Middle frontal gyrus (tissue), 1 donor: ENCODE results near the gene NCF1.
"Not testable (repeated sequence)": the region's sequence is repeated elsewhere in the genome, so short reads cannot be mapped to it uniquely, and the experiment has no call there.

Source experiments
- DNase-seq: peaks from one replicate; pipeline ENCODE4 v3.0.0-alpha.2; 2015; ENCODE audit warnings: low spot score; ENCODE audit errors: extremely low spot score

Gene NCF1

DNA sequence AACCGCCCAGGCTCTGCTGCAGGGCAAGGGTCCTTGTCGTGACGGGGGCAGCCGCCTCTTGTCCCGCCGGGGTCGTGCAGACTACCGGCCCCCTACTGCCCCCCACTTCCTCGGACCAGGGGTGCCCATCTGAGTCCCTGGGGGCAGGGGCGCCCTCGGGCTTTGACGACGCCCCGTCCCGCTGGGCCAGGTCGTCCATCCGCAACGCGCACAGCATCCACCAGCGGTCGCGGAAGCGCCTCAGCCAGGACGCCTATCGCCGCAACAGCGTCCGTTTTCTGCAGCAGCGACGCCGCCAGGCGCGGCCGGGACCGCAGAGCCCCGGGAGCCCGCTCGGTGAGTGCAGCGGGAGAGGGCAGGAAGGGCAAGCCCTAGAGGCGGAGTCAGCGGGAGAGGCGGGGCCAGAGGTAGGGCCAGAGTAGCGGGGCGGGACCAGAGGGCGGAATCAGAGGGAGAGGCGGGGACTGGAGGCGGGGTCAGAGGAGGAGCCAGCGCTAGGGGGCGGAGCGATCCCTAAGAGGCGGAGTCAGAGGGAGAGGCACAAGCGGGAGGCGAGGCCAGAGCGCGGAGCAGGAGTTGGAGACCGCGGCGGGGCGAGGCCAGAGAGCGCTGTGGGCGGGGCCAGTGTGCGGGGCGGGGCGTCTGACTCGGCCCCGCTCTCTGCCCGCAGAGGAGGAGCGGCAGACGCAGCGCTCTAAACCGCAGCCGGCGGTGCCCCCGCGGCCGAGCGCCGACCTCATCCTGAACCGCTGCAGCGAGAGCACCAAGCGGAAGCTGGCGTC lies 14.7 kb downstream of the NCF1 start:
- DNase-seq: peak; percentile 74

DNA sequence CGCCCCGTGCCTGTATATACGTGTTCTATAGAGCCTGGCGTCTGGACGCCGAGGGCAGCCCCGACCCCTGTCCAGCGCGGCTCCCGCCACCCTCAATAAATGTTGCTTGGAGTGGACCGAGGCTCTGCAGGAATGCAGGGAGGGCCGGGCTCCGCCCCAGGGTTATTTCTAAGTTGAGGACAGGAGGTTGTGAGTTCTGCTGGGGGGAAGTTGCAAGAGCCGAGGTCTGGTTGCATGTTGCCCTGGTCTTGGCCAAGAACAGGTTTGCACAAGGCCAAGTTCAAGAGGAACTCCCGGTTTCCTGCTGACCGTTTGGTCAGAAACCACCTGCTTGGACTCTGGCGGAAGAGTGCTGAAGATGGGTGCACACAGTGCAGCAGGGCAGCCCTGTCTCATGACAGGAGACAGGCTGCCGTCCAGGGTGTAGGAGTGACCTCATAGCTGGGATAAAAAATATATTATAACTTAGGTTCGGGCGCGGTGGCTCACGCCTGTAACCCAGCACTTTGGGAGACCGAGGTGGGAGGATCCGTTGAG lies 15.5 kb downstream of the NCF1 start:
- DNase-seq: not testable (repeated sequence)

DNA sequence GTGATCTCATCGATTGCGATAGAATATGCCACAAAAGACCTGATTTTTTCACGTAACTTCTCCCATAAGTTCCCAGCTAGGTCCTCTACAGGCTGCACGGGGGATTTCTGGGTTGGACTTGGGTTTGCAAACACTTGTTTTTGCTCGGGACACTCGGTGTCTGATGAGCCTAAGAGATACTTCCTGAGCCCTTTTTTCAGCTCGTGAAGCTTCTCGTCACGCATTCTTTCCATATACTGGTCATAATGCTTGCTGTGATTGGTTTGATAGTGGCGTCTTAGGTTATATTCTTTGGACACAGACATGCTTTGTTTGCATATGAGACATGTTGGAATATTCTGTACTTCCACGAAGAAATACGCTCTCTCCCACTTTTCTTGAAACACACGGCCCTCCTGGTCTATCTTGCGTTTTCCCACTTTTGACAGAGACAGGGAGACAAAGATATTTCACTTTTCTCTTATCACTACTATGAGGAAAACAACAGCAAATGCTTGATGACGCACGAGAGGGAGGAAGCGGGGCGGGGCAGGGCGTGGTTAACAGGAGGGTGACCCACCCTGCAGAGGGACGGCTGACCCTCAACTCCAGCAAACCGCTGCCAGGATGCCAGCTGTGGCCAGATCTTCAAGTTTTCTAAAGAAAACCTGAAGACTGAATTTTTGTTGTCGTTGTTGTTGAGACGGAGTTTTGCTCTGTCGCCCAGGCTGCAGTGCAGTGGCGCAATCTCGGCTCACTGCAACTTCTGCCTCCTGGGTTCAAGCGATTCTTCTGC lies 24.2 kb downstream of the NCF1 start:
- not testable (repeated sequence) for DNase-seq

DNA sequence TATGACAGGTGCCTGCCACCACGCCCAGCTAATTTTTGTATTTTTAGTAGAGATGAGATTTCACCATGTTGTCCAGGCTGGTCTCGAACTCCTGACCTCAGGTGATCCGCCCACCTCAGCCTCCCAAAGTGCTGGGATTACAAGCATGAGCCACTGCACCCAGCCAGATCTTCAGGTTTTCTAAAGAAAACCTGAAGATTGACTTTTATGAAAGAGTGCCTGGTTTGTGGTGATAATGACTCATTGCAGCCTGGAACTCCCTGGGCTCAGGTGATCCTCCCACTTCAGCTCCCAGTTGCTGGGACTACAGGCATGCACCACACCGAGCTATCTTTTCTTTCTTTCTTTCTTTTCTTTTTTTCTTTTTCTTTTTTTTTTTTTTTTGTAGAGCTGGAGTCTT lies 24.8 kb downstream of the NCF1 start:
- DNase-seq: not testable (repeated sequence)

DNA sequence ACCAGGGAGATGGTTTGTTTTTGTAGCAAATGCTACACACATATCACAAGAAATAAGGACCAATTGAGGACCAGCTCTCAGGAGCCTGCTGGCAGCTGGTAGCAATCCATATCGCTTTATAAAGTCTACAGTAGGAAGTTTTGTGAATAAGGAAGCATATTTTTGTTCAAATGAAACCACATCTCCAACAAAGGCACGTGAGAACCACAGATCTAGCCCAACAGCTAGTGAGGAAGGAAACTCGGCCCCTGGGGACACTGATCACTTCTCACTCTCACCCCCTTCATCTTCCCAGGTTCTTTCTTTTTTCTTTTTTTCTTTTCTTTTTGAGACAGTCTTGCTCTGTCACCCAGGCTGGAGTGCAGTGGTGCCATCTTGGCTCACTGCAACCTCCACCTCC lies 42.1 kb downstream of the NCF1 start:
- not testable (repeated sequence) for DNase-seq

DNA sequence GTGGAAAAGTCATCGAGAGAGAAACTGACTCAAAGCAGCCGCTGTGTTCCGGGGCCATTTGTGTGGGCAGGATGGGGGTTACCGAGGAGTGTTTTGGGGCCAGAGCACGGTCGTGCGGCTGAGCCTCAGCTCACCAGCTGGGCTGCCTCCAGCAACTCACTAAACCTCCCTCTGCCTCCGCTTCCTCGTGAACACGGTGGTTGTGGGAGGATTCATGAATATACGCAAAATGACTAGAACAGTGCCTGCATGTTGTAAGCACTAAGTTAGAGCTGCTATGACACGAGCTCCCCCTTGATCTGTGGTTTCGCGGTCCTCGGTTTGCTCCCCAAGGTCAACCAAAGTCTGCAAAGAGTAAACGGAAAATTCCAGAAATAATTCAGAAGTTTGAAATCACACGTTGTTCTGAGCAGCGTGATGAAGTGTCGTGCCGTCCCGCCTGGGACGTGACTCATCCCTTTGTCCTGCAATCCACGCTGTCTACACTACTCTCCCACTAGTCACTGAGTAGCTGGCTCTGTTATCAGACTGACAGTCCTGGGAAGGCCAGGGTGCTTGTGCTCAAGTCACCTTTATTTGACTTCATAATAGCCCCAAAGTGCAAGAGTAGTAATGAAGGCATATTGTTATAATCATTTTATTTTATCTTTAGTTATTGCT lies 46.5 kb downstream of the NCF1 start:
- DNase-seq: not testable (repeated sequence)

DNA sequence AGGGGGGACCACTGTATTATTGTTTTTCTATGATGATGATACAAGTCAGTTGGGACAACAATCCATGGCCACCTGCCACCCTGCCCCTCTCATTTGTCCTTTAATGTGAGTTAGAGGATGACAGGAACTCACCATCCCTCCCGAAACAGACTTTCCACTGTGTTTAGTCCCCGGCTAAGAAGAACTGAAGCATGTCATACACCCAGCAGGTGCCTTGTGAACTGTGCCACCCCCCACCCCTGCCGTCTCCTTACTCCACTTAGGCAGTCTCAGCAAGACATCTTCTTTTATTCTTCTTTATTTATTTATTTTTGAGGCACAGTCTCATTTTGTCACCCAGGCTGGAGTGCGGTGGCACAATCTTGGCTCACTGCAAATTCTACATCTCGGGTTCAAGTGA lies 47.4 kb downstream of the NCF1 start:
- DNase-seq: not testable (repeated sequence)

DNA sequence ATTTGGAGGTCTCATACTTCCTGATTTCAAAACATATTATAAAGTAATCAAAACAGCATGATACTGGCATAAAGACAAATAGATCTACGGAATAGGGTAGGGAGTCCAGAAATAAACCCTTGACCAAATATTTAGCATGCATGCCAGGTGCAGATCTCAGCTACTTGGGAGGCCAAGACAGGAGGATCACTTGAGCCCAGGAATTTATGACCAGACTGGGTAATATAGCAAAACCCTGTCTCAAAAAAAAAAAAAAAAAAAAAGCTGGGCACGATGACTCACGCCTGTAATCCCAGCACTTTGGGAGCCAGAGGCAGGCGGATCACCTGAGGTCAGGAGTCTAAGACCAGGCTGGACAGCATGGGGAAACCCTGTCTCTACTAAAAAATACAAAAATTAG lies 56.1 kb downstream of the NCF1 start:
- DNase-seq: not testable (repeated sequence)

DNA sequence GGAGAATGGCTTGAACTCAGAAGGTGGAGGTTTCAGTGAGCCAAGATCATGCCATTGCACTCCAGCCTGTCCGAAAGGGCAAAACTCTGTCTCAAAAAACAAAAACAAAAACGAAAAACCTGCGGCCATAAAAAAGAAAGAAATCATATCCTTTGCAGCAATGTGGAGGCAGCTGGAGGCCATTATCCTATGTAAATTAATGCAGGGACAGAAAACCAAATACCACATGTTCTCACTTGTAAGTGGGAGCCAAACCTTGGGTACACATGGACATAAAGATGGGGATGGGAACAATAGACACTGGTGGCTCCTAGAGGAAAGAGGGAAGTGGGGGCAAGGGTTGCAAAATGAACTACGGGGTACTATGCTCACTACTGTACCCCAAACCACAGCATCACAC lies 56.6 kb downstream of the NCF1 start:
- DNase-seq: not testable (repeated sequence)
